ENCODE data around the gene NEDD1.

The NEDD1 gene

DNA sequence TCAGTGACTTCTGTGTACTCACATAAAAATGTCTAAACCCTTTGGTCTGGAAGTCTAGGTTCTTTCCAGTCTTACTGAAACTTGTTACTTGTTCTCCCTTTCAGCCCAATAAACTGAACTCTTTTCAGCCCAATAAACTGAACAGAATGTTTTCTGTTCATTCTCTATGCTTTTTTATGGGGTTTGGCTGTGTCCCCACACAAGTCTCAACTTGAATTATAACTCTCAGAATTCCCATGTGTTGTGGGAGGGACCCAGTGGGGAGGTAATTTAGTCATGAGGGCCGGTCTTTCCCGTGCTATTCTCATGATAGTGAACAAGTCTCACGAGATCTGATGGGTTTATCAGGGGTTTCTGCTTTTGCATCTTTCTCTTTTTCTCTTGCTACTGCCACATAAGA is 15.0 kb upstream of the NEDD1 start:
- H3K4me2 ChIP-seq (ENCODE audit: low read length), result no peak overlapping the region
- no peak overlapping the region for H3K27ac ChIP-seq
- H3K4me3 ChIP-seq (ENCODE audit: low read depth, low read length), result no peak overlapping the region
- H2AFZ ChIP-seq, result no peak overlapping the region
- TF ChIP-seq, protein P1, sequence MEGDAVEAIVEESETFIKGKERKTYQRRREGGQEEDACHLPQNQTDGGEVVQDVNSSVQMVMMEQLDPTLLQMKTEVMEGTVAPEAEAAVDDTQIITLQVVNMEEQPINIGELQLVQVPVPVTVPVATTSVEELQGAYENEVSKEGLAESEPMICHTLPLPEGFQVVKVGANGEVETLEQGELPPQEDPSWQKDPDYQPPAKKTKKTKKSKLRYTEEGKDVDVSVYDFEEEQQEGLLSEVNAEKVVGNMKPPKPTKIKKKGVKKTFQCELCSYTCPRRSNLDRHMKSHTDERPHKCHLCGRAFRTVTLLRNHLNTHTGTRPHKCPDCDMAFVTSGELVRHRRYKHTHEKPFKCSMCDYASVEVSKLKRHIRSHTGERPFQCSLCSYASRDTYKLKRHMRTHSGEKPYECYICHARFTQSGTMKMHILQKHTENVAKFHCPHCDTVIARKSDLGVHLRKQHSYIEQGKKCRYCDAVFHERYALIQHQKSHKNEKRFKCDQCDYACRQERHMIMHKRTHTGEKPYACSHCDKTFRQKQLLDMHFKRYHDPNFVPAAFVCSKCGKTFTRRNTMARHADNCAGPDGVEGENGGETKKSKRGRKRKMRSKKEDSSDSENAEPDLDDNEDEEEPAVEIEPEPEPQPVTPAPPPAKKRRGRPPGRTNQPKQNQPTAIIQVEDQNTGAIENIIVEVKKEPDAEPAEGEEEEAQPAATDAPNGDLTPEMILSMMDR (IDR thresholded peaks at IDR 0.05), result no peak
- no peaks in the 10 kb centered on the region for H3K36me3 ChIP-seq (ENCODE audit: control insufficient read depth, insufficient read depth, low read length)
- no peaks in the 10 kb centered on the region for H3K9me3 ChIP-seq (ENCODE audit: control insufficient read depth, low read length)
- H3K4me1 ChIP-seq, result no peaks in the 10 kb centered on the region
- no peaks in the 10 kb centered on the region for H3K27me3 ChIP-seq (ENCODE audit: control insufficient read depth, insufficient read depth, low read length)
- H3K79me2 ChIP-seq, result no peaks in the 10 kb centered on the region
- no peak overlapping the region for H3K9ac ChIP-seq

DNA sequence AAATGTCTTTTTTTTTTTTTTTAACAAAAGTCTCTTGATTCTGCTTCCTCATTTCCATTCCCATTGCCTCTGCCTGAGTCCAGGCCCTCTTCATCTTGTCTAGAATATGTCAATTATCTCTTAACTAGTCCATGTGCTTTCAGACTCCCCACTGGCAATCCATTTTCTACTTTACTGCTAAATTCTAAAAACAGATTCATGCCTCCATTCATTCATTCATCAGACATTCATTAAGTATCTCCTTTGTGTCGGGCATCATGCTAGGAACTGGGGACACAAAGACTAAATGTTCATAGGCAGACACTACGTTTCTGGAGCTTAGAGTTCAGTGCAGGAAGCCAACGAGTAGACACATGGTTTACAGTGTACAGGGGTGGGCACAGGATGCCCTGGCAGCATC is 9.6 kb upstream of the NEDD1 start:
- H3K27me3 ChIP-seq (ENCODE audit: control insufficient read depth, insufficient read depth, low read length), result no peaks in the 10 kb centered on the region
- H3K36me3 ChIP-seq (ENCODE audit: control insufficient read depth, insufficient read depth, low read length), result no peaks in the 10 kb centered on the region
- no peak overlapping the region for H3K4me2 ChIP-seq (ENCODE audit: low read length)
- TF ChIP-seq, protein P1 (IDR thresholded peaks at IDR 0.05), result no peak
- H2AFZ ChIP-seq, result no peak overlapping the region
- H3K4me3 ChIP-seq (ENCODE audit: low read depth, low read length), result no peak overlapping the region
- H3K79me2 ChIP-seq, result no peaks in the 10 kb centered on the region
- H3K9ac ChIP-seq, result no peak overlapping the region
- no peaks in the 10 kb centered on the region for H3K4me1 ChIP-seq
- H3K27ac ChIP-seq, result no peak overlapping the region
- H3K9me3 ChIP-seq (ENCODE audit: control insufficient read depth, low read length), result no peaks in the 10 kb centered on the region

DNA sequence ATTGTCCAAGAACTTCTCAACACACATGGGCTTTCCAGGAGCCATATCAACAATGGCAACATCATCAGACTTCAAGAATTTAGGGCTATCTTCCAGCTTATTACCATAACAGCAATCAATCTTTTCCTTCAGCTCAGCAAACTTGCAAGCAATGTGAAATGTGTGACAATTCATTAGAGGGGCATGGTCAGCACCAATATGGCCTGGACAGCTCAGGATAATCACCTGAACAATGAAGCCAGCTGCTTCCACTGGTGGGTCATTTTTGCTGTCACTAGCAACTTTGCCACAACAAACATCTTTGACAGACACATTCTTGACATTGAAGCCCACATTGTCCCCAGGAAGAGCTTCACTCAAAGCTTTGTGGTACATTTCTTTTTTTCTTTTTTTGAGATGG is 5.9 kb upstream of the NEDD1 start:
- H3K4me3 ChIP-seq (ENCODE audit: low read depth, low read length), result no peak overlapping the region
- TF ChIP-seq, protein P1 (IDR thresholded peaks at IDR 0.05), result no peak
- H3K9me3 ChIP-seq (ENCODE audit: control insufficient read depth, low read length), result no peaks in the 10 kb centered on the region
- H3K4me2 ChIP-seq (ENCODE audit: low read length), result no peak overlapping the region
- H2AFZ ChIP-seq, result no peak overlapping the region
- no peaks in the 10 kb centered on the region for H3K36me3 ChIP-seq (ENCODE audit: control insufficient read depth, insufficient read depth, low read length)
- H3K79me2 ChIP-seq, result no peaks in the 10 kb centered on the region
- no peaks in the 10 kb centered on the region for H3K27me3 ChIP-seq (ENCODE audit: control insufficient read depth, insufficient read depth, low read length)
- no peak overlapping the region for H3K9ac ChIP-seq
- H3K4me1 ChIP-seq, result no peaks in the 10 kb centered on the region
- H3K27ac ChIP-seq, result no peak overlapping the region

DNA sequence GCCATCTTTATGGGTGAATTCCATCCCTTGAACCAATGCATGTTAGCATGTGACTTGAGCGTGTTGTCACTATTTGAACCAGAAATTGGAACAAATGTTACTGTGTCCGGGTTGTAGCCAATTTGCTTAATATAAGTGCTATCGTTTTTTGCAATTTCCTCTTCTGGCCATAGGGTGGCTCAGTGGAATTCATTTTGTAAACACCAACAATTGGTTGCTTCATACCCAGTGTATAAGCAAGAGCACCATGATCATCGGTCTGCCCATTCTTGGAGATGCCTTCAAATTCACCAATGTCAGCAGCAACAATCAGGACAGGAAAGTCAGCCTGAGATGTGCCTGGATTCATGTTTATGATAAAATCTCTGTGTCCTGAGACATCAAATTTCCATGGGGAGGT is 5.0 kb upstream of the NEDD1 start:
- TF ChIP-seq, protein P1 (IDR thresholded peaks at IDR 0.05), result no peak
- Histone ChIP-seq H3K9ac (no peak overlapping the region), H3K27ac (no peak overlapping the region), H3K36me3 (ENCODE audit: control insufficient read depth, insufficient read depth, low read length) (no peaks in the 10 kb centered on the region), H2AFZ (no peak overlapping the region), H3K4me3 (ENCODE audit: low read depth, low read length) (no peak overlapping the region), H3K9me3 (ENCODE audit: control insufficient read depth, low read length) (no peaks in the 10 kb centered on the region), H3K4me1 (no peaks in the 10 kb centered on the region), H3K79me2 (no peaks in the 10 kb centered on the region), H3K27me3 (ENCODE audit: control insufficient read depth, insufficient read depth, low read length) (no peaks in the 10 kb centered on the region), H3K4me2 (ENCODE audit: low read length) (no peak overlapping the region)

DNA sequence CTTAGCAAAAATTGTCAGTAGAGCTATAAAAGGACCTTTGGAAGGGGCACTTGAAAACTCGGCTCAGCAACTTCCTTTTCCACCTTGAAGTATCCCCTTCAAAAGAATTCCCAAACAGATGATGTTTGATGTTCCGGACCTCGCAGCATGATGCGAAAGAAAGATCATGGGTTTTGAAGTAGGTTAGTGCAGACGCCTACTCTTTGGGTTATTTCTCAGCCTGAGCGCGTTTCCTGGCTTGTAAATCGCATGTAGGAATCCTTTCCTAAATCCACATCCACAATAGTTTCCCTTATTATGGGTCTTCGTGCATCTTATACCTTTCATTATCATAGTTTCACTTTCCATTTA is 584 bp upstream of the NEDD1 start:
- H3K4me1 ChIP-seq, result no peaks in the 10 kb centered on the region
- peak overlapping the region; percentile 37 for H3K27ac ChIP-seq
- H3K4me2 ChIP-seq (ENCODE audit: low read length), result peak overlapping the region; percentile 84

More for the DNA sequence above, 584 bp upstream of the NEDD1 start:
- Histone ChIP-seq H3K79me2 (peaks cover 3% of the 10 kb centered on the region), H3K4me3 (ENCODE audit: low read depth, low read length) (peak overlapping the region; percentile 92), H3K9me3 (ENCODE audit: control insufficient read depth, low read length) (no peaks in the 10 kb centered on the region), H3K9ac (peak overlapping the region; percentile 5), H3K27me3 (ENCODE audit: control insufficient read depth, insufficient read depth, low read length) (no peaks in the 10 kb centered on the region), H2AFZ (peak overlapping the region; percentile 95), H3K36me3 (ENCODE audit: control insufficient read depth, insufficient read depth, low read length) (no peaks in the 10 kb centered on the region)
- TF ChIP-seq, protein P1 (IDR thresholded peaks at IDR 0.05), result no peak
